ENCODE results near the gene TUG1. TPM values are rescaled to one million over a fixed set of nuclear protein-coding genes. Genes with fewer than 3 reads are reported as not detected.

The TUG1 gene
- total and polyA plus RNA-seq, 4 donors = 11.3 to 32.9 (median 18.2) TPM

- no peak for TF ChIP-seq ATF3 (IDR thresholded peaks at IDR 0.05)
- no peak for TF ChIP-seq EGR1 (IDR thresholded peaks at IDR 0.05; ENCODE audit: low read depth in 2 of 2)
- TF ChIP-seq RAD21 (IDR thresholded peaks at IDR 0.05) = peak; percentile 25 to 56
- TF ChIP-seq TAF1 (conservative IDR thresholded peaks at IDR 0.05) = no peak
- no peak for TF ChIP-seq FOXA1 (IDR thresholded peaks at IDR 0.05)
- WGBS = 75% methylated on average over 7 of the region's 7 CpGs
- no peak for DNase-seq (ENCODE audit: low spot score)
- peaks cover 11 to 62% (median 39%) of the 10 kb centered on the region in 4 donors for H3K36me3 ChIP-seq (ENCODE audit: control insufficient read depth in 4 of 4, insufficient read depth in 3 of 4, low read depth in 1 of 4, low read length in 3 of 4)
- H3K27ac ChIP-seq (ENCODE audit: low read depth in 1 of 2, low read length in 2 of 2) = no peak overlapping the region
- H3K27me3 ChIP-seq (ENCODE audit: control insufficient read depth in 4 of 4, insufficient read depth in 4 of 4, low read length in 3 of 4) = no peaks in the 10 kb centered on the region
- no peak overlapping the region for H3K9ac ChIP-seq (ENCODE audit: low read depth in 1 of 2, low read length in 2 of 2)
- H3K4me1 ChIP-seq (ENCODE audit: control insufficient read depth in 4 of 4, insufficient read depth in 4 of 4, low read length in 3 of 4) = no peaks in the 10 kb centered on the region
- no peaks in the 10 kb centered on the region for H3K9me3 ChIP-seq (ENCODE audit: control insufficient read depth in 4 of 4, low read length in 3 of 4)
- H3K4me3 ChIP-seq (ENCODE audit: low read depth in 1 of 3, low read length in 3 of 3) = no peak overlapping the region
These were observed 19.0 kb upstream of the TUG1 start for GRCh38 chr22:30949934-30950660.

GRCh38 chr22:30953206-30953605 lies 15.9 kb upstream of the TUG1 start:
- Histone ChIP-seq H3K4me1 (ENCODE audit: control insufficient read depth in 4 of 4, insufficient read depth in 4 of 4, low read length in 3 of 4) (no peaks in the 10 kb centered on the region), H3K36me3 (ENCODE audit: control insufficient read depth in 4 of 4, insufficient read depth in 3 of 4, low read depth in 1 of 4, low read length in 3 of 4) (peaks cover 11 to 41% (median 25%) of the 10 kb centered on the region in 4 donors), H3K27me3 (ENCODE audit: control insufficient read depth in 4 of 4, insufficient read depth in 4 of 4, low read length in 3 of 4) (no peaks in the 10 kb centered on the region), H3K4me3 (ENCODE audit: low read depth in 1 of 3, low read length in 3 of 3) (no peak overlapping the region), H3K9ac (ENCODE audit: low read depth in 1 of 2, low read length in 2 of 2) (no peak overlapping the region), H3K9me3 (ENCODE audit: control insufficient read depth in 4 of 4, low read length in 3 of 4) (no peaks in the 10 kb centered on the region), H3K27ac (ENCODE audit: low read depth in 1 of 2, low read length in 2 of 2) (no peak overlapping the region)
- DNase-seq (ENCODE audit: low spot score) = no peak
- WGBS = 98% methylated on average over 2 of the region's 2 CpGs
- TF ChIP-seq RAD21 (IDR thresholded peaks at IDR 0.05) (no peak), HNF4A (conservative IDR thresholded peaks at IDR 0.05) (no peak), TAF1 (conservative IDR thresholded peaks at IDR 0.05) (no peak), FOXA2 (IDR thresholded peaks at IDR 0.05) (no peak), NR2F2 (IDR thresholded peaks at IDR 0.05) (no peak), EGR1 (IDR thresholded peaks at IDR 0.05; ENCODE audit: low read depth in 2 of 2) (no peak), JUND (IDR thresholded peaks at IDR 0.05) (no peak), RXRA (IDR thresholded peaks at IDR 0.05) (no peak), YY1 (IDR thresholded peaks at IDR 0.05) (no peak), REST (IDR thresholded peaks at IDR 0.05) (no peak), GABPA (IDR thresholded peaks at IDR 0.05 in 1 of 2, conservative IDR thresholded peaks at IDR 0.05 in 1 of 2) (no peak), ATF3 (IDR thresholded peaks at IDR 0.05) (no peak), MAX (IDR thresholded peaks at IDR 0.05) (no peak), FOXA1 (IDR thresholded peaks at IDR 0.05) (no peak)
